Measurements from ENCODE around the gene FOXI2. TPM values are rescaled to one million over a fixed set of nuclear protein-coding genes. Genes with fewer than 3 reads are reported as not detected.

FOXI2 gene
- total and polyA plus RNA-seq, 4 experiments from 2014 or later, result not detected

DNA sequence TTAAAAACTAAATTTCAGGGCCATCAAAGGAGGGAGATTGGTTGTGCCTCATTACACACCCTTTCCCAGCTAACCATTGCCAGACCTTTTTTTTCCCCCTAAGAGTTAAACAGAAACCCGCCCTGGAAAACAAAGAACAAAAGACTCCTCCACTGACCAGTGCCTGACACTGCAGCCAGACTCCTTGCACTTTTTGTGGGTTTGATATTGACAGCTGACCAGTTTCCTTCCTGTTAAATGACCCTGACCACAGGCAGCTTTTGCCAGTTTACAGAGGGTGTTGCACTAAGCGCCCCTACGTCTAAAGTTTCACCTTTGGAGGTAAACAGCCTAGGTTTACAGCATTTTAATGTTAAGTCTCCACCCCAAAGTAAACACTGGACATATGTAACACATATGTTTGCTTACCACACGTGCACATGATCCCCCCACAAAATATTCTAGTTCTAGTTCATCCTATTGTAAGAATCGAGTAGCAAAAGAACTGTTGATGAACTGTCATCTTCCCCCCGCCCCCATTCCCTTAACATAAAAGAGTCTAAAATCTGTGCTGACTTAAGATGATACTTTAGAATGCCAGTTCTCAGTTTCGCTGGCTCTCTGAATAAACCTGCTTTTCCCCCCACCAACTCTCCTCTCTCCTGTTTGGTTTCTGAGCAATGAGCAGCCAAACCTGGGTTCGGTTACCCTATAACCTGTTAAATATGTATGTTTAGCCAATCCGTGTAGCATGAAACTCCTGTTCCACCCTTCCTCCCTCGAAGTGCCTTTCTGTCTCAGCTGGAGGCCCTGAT lies 38.0 kb downstream of the FOXI2 start:
- Mint-ChIP-seq H3K4me1 (no peaks in the 10 kb centered on the region), H3K4me3 (no peak overlapping the region), H3K27me3 (peaks cover 1 to 2% of the 10 kb centered on the region in 2 donors), H3K36me3 (no peaks in the 10 kb centered on the region), H3K27ac (no peak overlapping the region), H3K9me3 (peaks cover 0 to 4% (median 0%) of the 10 kb centered on the region in 8 donors)
- H3K4me1 ChIP-seq (ENCODE audit: insufficient read depth, low read length), result no peaks in the 10 kb centered on the region
- H3K9me3 ChIP-seq (ENCODE audit: control insufficient read depth in 1 of 2, low read length in 2 of 2), result no peaks in the 10 kb centered on the region
- no peak for DNase-seq
- intact Hi-C loops (cut with micrococcal nuclease), result no loop called here
- ChIA-PET CTCF (ENCODE audit: partially characterized antibody) (no interaction called here), POLR2A (ENCODE audit: partially characterized antibody) (no interaction called here)
- no peaks in the 10 kb centered on the region for H3K36me3 ChIP-seq (ENCODE audit: insufficient read depth, low read length)
- no peak overlapping the region for H3K4me3 ChIP-seq (ENCODE audit: low read length in 2 of 2)
- H3K27ac ChIP-seq (ENCODE audit: low read depth, low read length), result no peak overlapping the region
- H3K27me3 ChIP-seq (ENCODE audit: insufficient read depth, low read length), result no peaks in the 10 kb centered on the region

DNA sequence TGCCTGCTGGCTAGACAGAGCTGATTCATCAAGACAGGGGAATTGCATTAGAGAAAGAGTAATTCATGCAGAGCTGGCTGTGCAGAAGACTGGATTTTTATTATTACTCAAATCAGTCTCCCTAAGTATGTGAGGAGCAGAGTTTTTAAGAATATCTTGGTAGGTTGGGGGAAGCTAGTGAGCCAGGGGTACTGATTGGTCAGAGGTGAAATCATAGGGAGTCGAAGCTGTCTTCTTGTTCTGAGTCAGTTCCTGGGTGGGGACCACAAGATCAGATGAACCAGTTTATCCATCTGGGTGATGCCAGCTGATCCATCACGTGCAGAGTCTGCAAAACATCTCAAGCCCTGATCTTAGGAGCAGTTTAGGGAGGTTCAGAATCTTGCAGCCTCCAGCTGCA lies 39.8 kb downstream of the FOXI2 start:
- no peak overlapping the region for H3K4me3 ChIP-seq (ENCODE audit: low read length in 2 of 2)
- DNase-seq, result no peak
- Mint-ChIP-seq H3K27me3 (peaks cover 4 to 9% of the 10 kb centered on the region in 2 donors), H3K9me3 (peaks cover 0 to 4% (median 0%) of the 10 kb centered on the region in 8 donors), H3K4me1 (no peaks in the 10 kb centered on the region), H3K4me3 (no peak overlapping the region), H3K36me3 (no peaks in the 10 kb centered on the region), H3K27ac (no peak overlapping the region)
- H3K27me3 ChIP-seq (ENCODE audit: insufficient read depth, low read length), result no peaks in the 10 kb centered on the region
- POLR2A ChIA-PET (ENCODE audit: partially characterized antibody), result no interaction called here
- H3K36me3 ChIP-seq (ENCODE audit: insufficient read depth, low read length), result no peaks in the 10 kb centered on the region
- H3K4me1 ChIP-seq (ENCODE audit: insufficient read depth, low read length), result no peaks in the 10 kb centered on the region
- H3K27ac ChIP-seq (ENCODE audit: low read depth, low read length), result no peak overlapping the region
- CTCF ChIA-PET (ENCODE audit: partially characterized antibody), result no interaction called here
- intact Hi-C loops (cut with micrococcal nuclease), result no loop called here
- H3K9me3 ChIP-seq (ENCODE audit: control insufficient read depth in 1 of 2, low read length in 2 of 2), result no peaks in the 10 kb centered on the region

GRCh38 chr10:127781412-127781811 lies 44.4 kb downstream of the FOXI2 start:
- Mint-ChIP-seq H3K36me3 (no peaks in the 10 kb centered on the region), H3K4me1 (no peaks in the 10 kb centered on the region), H3K9me3 (peaks cover 0 to 5% (median 2%) of the 10 kb centered on the region in 8 donors), H3K27ac (no peak overlapping the region), H3K4me3 (no peak overlapping the region), H3K27me3 (peaks cover 9 to 15% of the 10 kb centered on the region in 2 donors)
- CTCF ChIA-PET (ENCODE audit: partially characterized antibody), result no interaction called here
- POLR2A ChIA-PET (ENCODE audit: partially characterized antibody), result no interaction called here
- intact Hi-C loops (cut with micrococcal nuclease), result no loop called here
- Histone ChIP-seq H3K27me3 (ENCODE audit: insufficient read depth, low read length) (no peaks in the 10 kb centered on the region), H3K4me1 (ENCODE audit: insufficient read depth, low read length) (no peaks in the 10 kb centered on the region), H3K36me3 (ENCODE audit: insufficient read depth, low read length) (no peaks in the 10 kb centered on the region), H3K4me3 (ENCODE audit: low read length in 2 of 2) (no peak overlapping the region), H3K9me3 (ENCODE audit: control insufficient read depth in 1 of 2, low read length in 2 of 2) (no peaks in the 10 kb centered on the region), H3K27ac (ENCODE audit: low read depth, low read length) (no peak overlapping the region)
- no peak for DNase-seq

DNA sequence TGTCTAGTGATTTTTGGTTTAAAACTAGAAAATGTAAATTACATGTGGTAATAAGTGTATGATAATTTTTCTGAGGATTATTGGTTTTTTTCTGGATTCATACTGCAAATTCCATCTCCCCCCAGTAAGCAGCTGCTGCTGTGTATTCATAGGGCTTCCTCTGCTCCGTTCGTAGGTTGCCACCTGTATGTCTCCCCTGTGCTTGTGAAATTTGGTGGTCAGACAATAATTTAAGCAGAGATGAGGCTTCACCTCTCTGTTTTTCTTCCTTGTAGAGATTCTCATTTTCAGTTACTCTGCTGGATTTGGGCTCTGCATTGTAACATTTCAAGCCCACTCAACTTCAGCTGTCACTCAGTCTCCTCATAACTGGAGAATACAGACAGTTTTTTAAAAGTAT lies 50.9 kb downstream of the FOXI2 start:
- no peaks in the 10 kb centered on the region for H3K27me3 ChIP-seq (ENCODE audit: insufficient read depth, low read length)
- H3K4me1 Mint-ChIP-seq, result no peaks in the 10 kb centered on the region
- H3K9me3 Mint-ChIP-seq, result peaks cover 2 to 12% (median 6%) of the 10 kb centered on the region in 8 donors
- H3K4me3 ChIP-seq (ENCODE audit: low read length in 2 of 2), result no peak overlapping the region
- no peaks in the 10 kb centered on the region for H3K9me3 ChIP-seq (ENCODE audit: control insufficient read depth in 1 of 2, low read length in 2 of 2)
- POLR2A ChIA-PET (ENCODE audit: partially characterized antibody), result no interaction called here
- intact Hi-C loops (cut with micrococcal nuclease), result no loop called here
- peaks cover 8 to 10% of the 10 kb centered on the region in 2 donors for H3K27me3 Mint-ChIP-seq
- CTCF ChIA-PET (ENCODE audit: partially characterized antibody), result no interaction called here
- no peaks in the 10 kb centered on the region for H3K36me3 ChIP-seq (ENCODE audit: insufficient read depth, low read length)
- H3K27ac ChIP-seq (ENCODE audit: low read depth, low read length), result no peak overlapping the region
- no peak overlapping the region for H3K27ac Mint-ChIP-seq
- H3K4me3 Mint-ChIP-seq, result no peak overlapping the region
- no peak for DNase-seq
- H3K36me3 Mint-ChIP-seq, result no peaks in the 10 kb centered on the region
- no peaks in the 10 kb centered on the region for H3K4me1 ChIP-seq (ENCODE audit: insufficient read depth, low read length)

DNA sequence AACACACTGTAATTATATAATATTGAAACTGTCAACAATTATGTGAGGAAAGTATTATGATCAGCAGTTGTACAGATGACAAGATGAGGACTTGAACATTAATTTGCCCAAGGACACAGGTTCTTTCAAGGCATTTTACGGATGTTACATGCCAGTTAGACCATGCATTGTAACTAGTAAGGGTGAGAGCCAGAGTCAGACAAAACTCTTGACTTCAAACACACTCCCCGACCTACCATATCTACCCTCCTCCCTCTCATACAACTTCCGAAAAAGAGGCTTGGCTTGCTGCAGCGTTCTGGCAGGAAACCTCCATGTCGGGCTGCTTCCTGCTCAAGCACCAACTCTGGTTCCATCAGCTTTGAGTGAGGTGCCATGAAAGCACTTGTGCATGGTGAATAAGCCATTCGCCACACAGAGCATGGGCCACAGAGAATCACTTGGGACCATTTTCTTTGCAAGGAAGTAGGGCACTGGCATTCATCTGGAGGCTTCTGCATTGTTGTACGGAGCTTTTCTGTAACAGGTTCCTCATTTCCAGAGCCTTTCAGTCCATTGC lies 53.2 kb downstream of the FOXI2 start:
- intact Hi-C loops (cut with micrococcal nuclease), result no loop called here
- peaks cover 1 to 10% of the 10 kb centered on the region in 2 donors for H3K27me3 Mint-ChIP-seq
- Histone ChIP-seq H3K9me3 (ENCODE audit: control insufficient read depth in 1 of 2, low read length in 2 of 2) (no peaks in the 10 kb centered on the region), H3K36me3 (ENCODE audit: insufficient read depth, low read length) (no peaks in the 10 kb centered on the region), H3K4me3 (ENCODE audit: low read length in 2 of 2) (no peak overlapping the region), H3K4me1 (ENCODE audit: insufficient read depth, low read length) (no peaks in the 10 kb centered on the region), H3K27ac (ENCODE audit: low read depth, low read length) (no peak overlapping the region), H3K27me3 (ENCODE audit: insufficient read depth, low read length) (no peaks in the 10 kb centered on the region)
- ChIA-PET CTCF (ENCODE audit: partially characterized antibody) (no interaction called here), POLR2A (ENCODE audit: partially characterized antibody) (no interaction called here)
- H3K9me3 Mint-ChIP-seq, result peaks cover 0 to 12% (median 4%) of the 10 kb centered on the region in 8 donors
- H3K4me1 Mint-ChIP-seq, result no peaks in the 10 kb centered on the region
- H3K27ac Mint-ChIP-seq, result no peak overlapping the region
- H3K36me3 Mint-ChIP-seq, result no peaks in the 10 kb centered on the region
- DNase-seq, result no peak
- H3K4me3 Mint-ChIP-seq, result no peak overlapping the region

Other genes starting within 250 kb of the FOXI2 start
- gene NPS, start 187.9 kb upstream of the FOXI2 start, total RNA-seq, result not detected
- gene NPS, start 187.9 kb upstream of the FOXI2 start, polyA plus RNA-seq, result not detected
- gene CLRN3, start 155.8 kb downstream of the FOXI2 start, total RNA-seq, result not detected
- not detected for gene CLRN3, start 155.8 kb downstream of the FOXI2 start, polyA plus RNA-seq
- gene PTPRE, start 169.9 kb downstream of the FOXI2 start, total RNA-seq, result 10 to 100 TPM; 24.4 to 27.6 TPM
- 10 to 100 TPM in 1 of 2 donors, 1 to 10 TPM in 1; 6.5 to 13.5 TPM for gene PTPRE, start 169.9 kb downstream of the FOXI2 start, polyA plus RNA-seq

All from CD4-positive, alpha-beta memory T cell (primary cell).